IPS DF 6.9 (cell line): ENCODE data around the gene RNF166.
"Not testable (repeated sequence)": the region's sequence is repeated elsewhere in the genome, so short reads cannot be mapped to it uniquely, and the experiment has no call there.

Source experiments
- DNase-seq: peaks from one replicate; pipeline ENCODE4 v3.0.0-alpha.2; 2013; ENCODE audit warnings: low read depth, low spot score
- H3K27ac ChIP-seq: one replicate; pipeline ENCODE4 v1.5.1; 2013; ENCODE audit warnings: low read length, control low read depth
- H3K27me3 ChIP-seq: 2 replicates; pipeline ENCODE4 v1.6.1; 2013; ENCODE audit warnings: mild to moderate bottlenecking, low read length; ENCODE audit not compliant: control insufficient read depth, insufficient read depth
- H3K36me3 ChIP-seq: 2 replicates; pipeline ENCODE4 v1.6.1; 2013; ENCODE audit warnings: low read length; ENCODE audit not compliant: control insufficient read depth, insufficient read depth
- H3K4me1 ChIP-seq: 2 replicates; pipeline ENCODE4 v1.6.1; 2013; ENCODE audit warnings: low read length; ENCODE audit not compliant: control insufficient read depth, insufficient read depth
- H3K4me3 ChIP-seq: 2 replicates; pipeline ENCODE4 v1.5.1; 2013; ENCODE audit warnings: mild to moderate bottlenecking, low read length
- H3K9me3 ChIP-seq: 2 replicates; pipeline ENCODE4 v1.6.1; 2013; ENCODE audit warnings: low read length, inconsistent platforms; ENCODE audit not compliant: control insufficient read depth, insufficient read depth
- WGBS: extraction: QIAGEN DNeasy Blood & Tissue Kit; methylation state at CpG from one replicate; pipeline ENCODE4 v1.1.7; 2013; ENCODE audit warnings: mixed read lengths, missing lambda C conversion rate; ENCODE audit not compliant: insufficient read length, insufficient coverage; 5-methylcytosine and 5-hydroxymethylcytosine counted together

RNF166 gene

DNA sequence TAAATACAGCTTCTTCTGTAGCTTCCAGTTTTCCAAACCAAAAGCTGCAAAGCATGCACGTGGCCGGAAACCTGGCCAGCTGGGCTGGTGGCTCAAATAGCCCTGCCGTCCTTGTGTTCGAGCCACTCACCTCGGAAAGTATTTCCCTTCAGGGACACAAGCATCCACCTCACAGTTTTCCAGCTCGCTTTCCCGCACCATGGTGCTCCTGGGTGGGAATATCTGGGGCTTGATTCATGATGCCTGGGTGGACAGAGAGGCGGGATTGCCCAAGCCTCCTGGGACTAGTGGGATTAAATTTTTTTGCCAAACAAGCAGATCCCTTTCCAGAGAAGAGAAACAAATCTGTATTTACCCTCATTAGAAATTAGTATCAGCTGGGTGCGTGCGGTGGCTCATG lies 36.2 kb downstream of the RNF166 start:
- Histone ChIP-seq H3K9me3 (no peaks in the 10 kb centered on the region), H3K27me3 (no peaks in the 10 kb centered on the region), H3K27ac (no peak overlapping the region), H3K36me3 (no peaks in the 10 kb centered on the region), H3K4me3 (no peak overlapping the region), H3K4me1 (no peaks in the 10 kb centered on the region)
- no peak for DNase-seq
- WGBS = no CpG with 5 or more reads among the region's 10 CpGs

DNA sequence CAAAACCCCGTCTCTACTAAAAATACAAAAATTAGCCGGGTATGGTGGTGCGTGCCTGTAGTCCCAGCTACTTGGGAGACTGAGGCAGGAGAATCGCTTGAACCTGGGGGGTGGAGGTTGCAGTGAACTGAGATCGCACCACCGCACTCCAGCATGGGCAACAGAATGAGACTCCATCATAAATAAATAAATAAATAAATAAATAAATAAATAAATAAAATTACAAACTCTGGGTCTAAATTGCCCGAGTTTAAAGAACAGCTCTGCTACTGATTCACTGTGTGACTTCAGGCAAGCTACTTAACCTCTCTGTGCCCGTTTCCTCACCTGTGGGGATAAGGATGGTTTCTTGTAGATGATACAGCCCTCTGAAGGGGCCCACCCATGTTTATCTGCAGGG lies 36.7 kb downstream of the RNF166 start:
- WGBS = no CpG with 5 or more reads among the region's 8 CpGs
- H3K27me3 ChIP-seq, DNase-seq, H3K36me3 ChIP-seq, H3K27ac ChIP-seq, H3K4me1 ChIP-seq, H3K9me3 ChIP-seq, H3K4me3 ChIP-seq: not testable (repeated sequence)

- H3K4me1 ChIP-seq = no peaks in the 10 kb centered on the region
- H3K27me3 ChIP-seq = no peaks in the 10 kb centered on the region
- H3K36me3 ChIP-seq = no peaks in the 10 kb centered on the region
- H3K4me3 ChIP-seq = no peak overlapping the region; the same call in 1 of the 2 replicates
- no CpG with 5 or more reads among the region's 5 CpGs for WGBS
- DNase-seq = no peak
- H3K9me3 ChIP-seq = no peaks in the 10 kb centered on the region
- H3K27ac ChIP-seq = no peak overlapping the region
Observed at GRCh38 chr16:88667461-88667860, 38.7 kb downstream of the RNF166 start.

DNA sequence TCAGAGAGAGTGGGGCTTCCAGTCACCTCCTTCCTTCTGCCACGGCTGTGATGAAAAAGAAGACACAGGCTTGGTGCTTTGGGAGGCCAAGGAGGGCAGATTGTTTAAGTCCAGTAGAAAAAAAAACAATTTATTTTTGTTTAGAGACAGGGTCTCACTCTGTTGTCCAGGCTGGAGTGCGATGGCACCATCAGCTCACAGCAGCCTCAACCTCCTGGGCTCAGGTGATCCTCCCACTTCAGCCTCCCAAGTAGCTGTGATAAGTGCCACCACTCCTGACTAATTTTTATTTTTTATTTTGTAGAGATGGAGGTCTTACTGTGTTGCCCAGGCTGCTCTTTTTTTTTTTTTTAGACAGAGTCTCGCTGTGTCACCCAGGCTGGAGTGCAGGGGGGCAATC lies 40.6 kb downstream of the RNF166 start:
- no peak overlapping the region for H3K4me3 ChIP-seq
- WGBS = no CpG with 5 or more reads among the region's 3 CpGs

GRCh38 chr16:88665148-88665547 lies 41.1 kb downstream of the RNF166 start:
- Histone ChIP-seq H3K27me3 (no peaks in the 10 kb centered on the region), H3K4me1 (no peaks in the 10 kb centered on the region), H3K9me3 (no peaks in the 10 kb centered on the region), H3K4me3 (no peak overlapping the region), H3K27ac (no peak overlapping the region), H3K36me3 (no peaks in the 10 kb centered on the region)
- no peak for DNase-seq
- no CpG with 5 or more reads among the region's 4 CpGs for WGBS

More for the DNA sequence above, 40.6 kb downstream of the RNF166 start:
- Histone ChIP-seq H3K36me3 (no peaks in the 10 kb centered on the region), H3K9me3 (no peaks in the 10 kb centered on the region), H3K4me1 (no peaks in the 10 kb centered on the region), H3K27me3 (no peaks in the 10 kb centered on the region), H3K27ac (no peak overlapping the region)
- no peak for DNase-seq

DNA sequence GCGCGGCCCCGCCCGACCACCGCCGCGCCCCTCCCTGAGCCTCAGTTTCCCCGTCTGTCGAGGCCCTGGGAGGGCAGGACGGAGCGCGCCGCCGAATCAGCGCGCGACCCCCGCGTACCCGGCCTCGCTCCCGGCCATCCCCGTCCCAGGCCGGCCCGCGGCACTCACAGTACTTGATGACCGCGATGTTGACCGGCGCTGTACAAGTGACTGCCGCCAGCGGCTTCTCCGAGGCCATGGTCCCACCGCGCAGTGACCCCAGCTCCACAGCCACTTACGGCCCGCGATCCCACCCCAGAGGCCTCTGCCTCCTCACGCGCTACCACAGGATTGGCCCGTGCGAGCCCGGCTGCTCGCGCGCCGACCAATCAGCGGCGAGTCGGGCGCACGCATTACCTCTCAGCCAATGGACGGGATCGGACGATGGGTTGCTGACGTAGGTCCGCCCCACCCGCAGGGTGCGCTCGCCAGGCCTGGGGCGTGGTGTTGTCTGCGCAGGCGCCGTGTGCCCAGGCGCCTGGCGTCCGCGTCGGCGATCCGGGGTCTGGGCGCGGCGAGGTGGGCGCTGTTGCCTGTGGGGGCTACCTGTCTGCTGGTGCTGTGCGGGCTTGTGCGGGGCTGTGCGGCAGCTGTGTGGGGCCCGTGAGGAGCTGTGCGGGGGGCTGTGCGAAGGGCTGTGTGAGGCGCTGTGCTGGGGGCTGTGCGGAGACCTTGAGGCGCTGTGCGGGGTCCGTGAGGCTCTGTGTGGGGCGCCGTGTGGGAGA lies 43.2 kb downstream of the RNF166 start, which contains the start of gene MVD:
TSS of gene MVD (minus strand) at position 249 of the 764 bp plus-strand sequence. CDS start at position 238, 11 bp downstream.
- H3K4me3 ChIP-seq = peak within 1 kb of the TSS; percentile 91
- peak; percentile 93 for DNase-seq
- no CpG with 5 or more reads among the region's 88 CpGs for WGBS
- no peak within 1 kb of the TSS for H3K27ac ChIP-seq
- peaks cover 4% of the 10 kb centered on the region; the same call in 1 of the 2 replicates for H3K36me3 ChIP-seq
- no peaks in the 10 kb centered on the region for H3K9me3 ChIP-seq
- H3K27me3 ChIP-seq = no peaks in the 10 kb centered on the region
- no peaks in the 10 kb centered on the region for H3K4me1 ChIP-seq

- H3K9me3 ChIP-seq = no peaks in the 10 kb centered on the region
- no peaks in the 10 kb centered on the region for H3K4me1 ChIP-seq
- no peak for DNase-seq
- H3K27me3 ChIP-seq = no peaks in the 10 kb centered on the region
- H3K27ac ChIP-seq = no peak overlapping the region
- WGBS = no CpG with 5 or more reads among the region's 49 CpGs
- H3K4me3 ChIP-seq = peak overlapping the region; percentile 91
- peaks cover 10% of the 10 kb centered on the region; the same call in 1 of the 2 replicates for H3K36me3 ChIP-seq
Observed at GRCh38 chr16:88662222-88662842, 43.9 kb downstream of the RNF166 start.

DNA sequence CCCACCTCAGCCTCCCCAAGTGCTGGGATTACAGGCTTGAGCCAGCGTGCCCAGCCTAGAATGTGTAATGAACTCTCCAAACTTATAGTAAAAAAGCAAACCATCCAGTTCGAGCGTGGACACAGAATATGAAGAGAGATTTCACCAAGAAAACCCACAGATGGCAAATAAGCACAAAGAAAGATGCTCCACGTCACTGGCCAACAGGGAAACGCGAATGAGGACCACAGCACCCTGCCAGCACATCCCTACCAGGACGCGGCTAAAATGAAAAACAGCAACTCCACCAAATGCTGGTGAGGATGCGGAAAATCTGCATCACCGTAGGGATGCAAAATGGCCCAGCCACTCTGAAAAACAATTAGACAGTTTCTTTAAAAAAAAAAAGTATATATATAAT lies 44.7 kb downstream of the RNF166 start:
- Histone ChIP-seq H3K27me3 (no peaks in the 10 kb centered on the region), H3K27ac (no peak overlapping the region), H3K4me1 (no peaks in the 10 kb centered on the region), H3K36me3 (peaks cover 13% of the 10 kb centered on the region), H3K9me3 (no peaks in the 10 kb centered on the region), H3K4me3 (no peak overlapping the region)
- DNase-seq = no peak
- WGBS = no CpG with 5 or more reads among the region's 10 CpGs

- no peaks in the 10 kb centered on the region for H3K9me3 ChIP-seq
- H3K4me3 ChIP-seq = no peak overlapping the region
- H3K27me3 ChIP-seq = no peaks in the 10 kb centered on the region
- peaks cover 34% of the 10 kb centered on the region for H3K36me3 ChIP-seq
- WGBS = no CpG with 5 or more reads among the region's 25 CpGs
- no peak overlapping the region for H3K27ac ChIP-seq
- DNase-seq = no peak
- no peaks in the 10 kb centered on the region for H3K4me1 ChIP-seq
Observed at GRCh38 chr16:88659160-88659559, 47.0 kb downstream of the RNF166 start.

DNA sequence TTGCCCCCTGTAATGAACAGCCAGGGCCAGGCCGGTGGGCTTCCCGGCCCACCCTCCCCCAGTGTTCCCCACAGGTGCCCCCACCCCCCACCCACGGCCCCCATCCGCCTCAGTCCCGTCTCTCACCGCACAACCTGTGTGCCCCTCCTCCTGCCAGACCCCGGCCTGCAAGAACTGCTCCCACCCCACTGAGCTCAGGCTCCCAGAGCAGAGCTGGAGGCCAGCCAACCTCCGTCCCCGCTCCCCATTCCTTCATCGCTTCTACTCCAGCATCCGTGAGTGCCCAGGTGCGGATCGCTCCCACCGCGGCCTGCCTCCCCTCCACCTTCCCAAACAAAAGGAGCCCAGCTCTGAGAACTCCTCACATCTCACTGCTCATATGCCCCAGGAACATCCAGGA lies 47.5 kb downstream of the RNF166 start:
- Histone ChIP-seq H3K27me3 (no peaks in the 10 kb centered on the region), H3K4me3 (no peak overlapping the region), H3K36me3 (peaks cover 34% of the 10 kb centered on the region), H3K4me1 (no peaks in the 10 kb centered on the region), H3K9me3 (no peaks in the 10 kb centered on the region), H3K27ac (no peak overlapping the region)
- WGBS = no CpG with 5 or more reads among the region's 15 CpGs
- no peak for DNase-seq
